ENCODE results near the gene ADAMTSL2. TPM values are rescaled to one million over a fixed set of nuclear protein-coding genes. Genes with fewer than 3 reads are reported as not detected.

The ADAMTSL2 gene
- total RNA-seq, 1 experiment from 2014 or later = 0.87 TPM

GRCh38 chr9:133518200-133518599, 16.3 kb upstream of the ADAMTSL2 start:
- no peak for ATAC-seq
- POLR2A ChIA-PET = no interaction called here
- Mint-ChIP-seq H3K36me3 (no peaks in the 10 kb centered on the region), H3K4me3 (no peak overlapping the region), H3K9me3 (no peaks in the 10 kb centered on the region), H3K4me1 (0 out of 2 replicates have a peak, but pooled peaks cover 4% of the 10 kb centered on the region), H3K27ac (no peak overlapping the region), H3K27me3 (ENCODE audit: low read depth) (no peaks in the 10 kb centered on the region)
- CTCF ChIA-PET = interaction anchor here (0.7 to 1.2 kb wide), 5 partner anchors 10 to 222 kb away, joined by 3 to 5 read pairs (median 3); partner anchors contain the start of gene ADAMTSL2
- TF ChIP-seq MAX (CRISPR knock-in tag; IDR thresholded peaks at IDR 0.05) (no peak), ZNF138 (CRISPR knock-in tag; conservative IDR thresholded peaks at IDR 0.05) (no peak), GRHL2 (CRISPR knock-in tag; IDR thresholded peaks at IDR 0.05; ENCODE audit: insufficient replicate concordance, severe bottlenecking) (no peak), ZNF263 (CRISPR knock-in tag; IDR thresholded peaks at IDR 0.05; ENCODE audit: low read depth) (no peak), ZNF532 (CRISPR knock-in tag; IDR thresholded peaks at IDR 0.05; ENCODE audit: borderline replicate concordance) (no peak), SMAD4 (CRISPR knock-in tag; IDR thresholded peaks at IDR 0.05) (no peak), ESRRA (CRISPR knock-in tag; IDR thresholded peaks at IDR 0.05; ENCODE audit: borderline replicate concordance) (no peak), ZNF671 (CRISPR knock-in tag; IDR thresholded peaks at IDR 0.05) (no peak), E2F4 (CRISPR knock-in tag; IDR thresholded peaks at IDR 0.05; ENCODE audit: borderline replicate concordance, low read depth) (no peak), IRF1 (CRISPR knock-in tag; IDR thresholded peaks at IDR 0.05) (no peak), MYBL2 (CRISPR knock-in tag; IDR thresholded peaks at IDR 0.05) (no peak), TEAD4 (CRISPR knock-in tag; IDR thresholded peaks at IDR 0.05) (no peak), ZSCAN18 (CRISPR knock-in tag; IDR thresholded peaks at IDR 0.05) (no peak), NR3C1 (CRISPR knock-in tag; conservative IDR thresholded peaks at IDR 0.05; ENCODE audit: low read depth) (no peak), MXD4 (CRISPR knock-in tag; IDR thresholded peaks at IDR 0.05; ENCODE audit: borderline replicate concordance) (no peak), CREB1 (CRISPR knock-in tag; IDR thresholded peaks at IDR 0.05) (no peak), ATF3 (CRISPR knock-in tag; conservative IDR thresholded peaks at IDR 0.05) (no peak)
- DNase-seq (ENCODE audit: low spot score) = no peak
